Adipocyte (in vitro differentiated cells): ENCODE measurements around the gene OR4K5.

Experiments used
- DNase-seq: peaks from one replicate; pipeline ENCODE4 v3.0.0-alpha.2; 2015; ENCODE audit warnings: low read depth
- H3K27me3 ChIP-seq: replicated peaks from 2 replicates; pipeline ENCODE4 v1.7.0; 2013; ENCODE audit warnings: mild to moderate bottlenecking, low read length, moderate library complexity; ENCODE audit not compliant: control insufficient read depth, insufficient read depth
- H3K36me3 ChIP-seq: 2 replicates; pipeline ENCODE4 v1.7.0; 2013; ENCODE audit warnings: low read length, mild to moderate bottlenecking, moderate library complexity; ENCODE audit not compliant: control insufficient read depth, insufficient read depth, severe bottlenecking
- H3K4me1 ChIP-seq: 2 replicates; pipeline ENCODE4 v1.7.0; 2013; ENCODE audit warnings: mild to moderate bottlenecking, low read length, moderate library complexity; ENCODE audit not compliant: control insufficient read depth, insufficient read depth
- H3K4me3 ChIP-seq: 2 replicates; pipeline ENCODE4 v1.7.0; 2013; ENCODE audit warnings: mild to moderate bottlenecking, low read length, moderate library complexity
- H3K9ac ChIP-seq: 2 replicates; pipeline ENCODE4 v1.7.0; 2013; ENCODE audit warnings: mild to moderate bottlenecking, low read length, moderate library complexity
- H3K9me3 ChIP-seq: 2 replicates; pipeline ENCODE4 v1.7.0; 2013; ENCODE audit warnings: mild to moderate bottlenecking, low read length, moderate library complexity; ENCODE audit not compliant: control insufficient read depth

OR4K5 gene, protein sequence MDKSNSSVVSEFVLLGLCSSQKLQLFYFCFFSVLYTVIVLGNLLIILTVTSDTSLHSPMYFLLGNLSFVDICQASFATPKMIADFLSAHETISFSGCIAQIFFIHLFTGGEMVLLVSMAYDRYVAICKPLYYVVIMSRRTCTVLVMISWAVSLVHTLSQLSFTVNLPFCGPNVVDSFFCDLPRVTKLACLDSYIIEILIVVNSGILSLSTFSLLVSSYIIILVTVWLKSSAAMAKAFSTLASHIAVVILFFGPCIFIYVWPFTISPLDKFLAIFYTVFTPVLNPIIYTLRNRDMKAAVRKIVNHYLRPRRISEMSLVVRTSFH

DNA sequence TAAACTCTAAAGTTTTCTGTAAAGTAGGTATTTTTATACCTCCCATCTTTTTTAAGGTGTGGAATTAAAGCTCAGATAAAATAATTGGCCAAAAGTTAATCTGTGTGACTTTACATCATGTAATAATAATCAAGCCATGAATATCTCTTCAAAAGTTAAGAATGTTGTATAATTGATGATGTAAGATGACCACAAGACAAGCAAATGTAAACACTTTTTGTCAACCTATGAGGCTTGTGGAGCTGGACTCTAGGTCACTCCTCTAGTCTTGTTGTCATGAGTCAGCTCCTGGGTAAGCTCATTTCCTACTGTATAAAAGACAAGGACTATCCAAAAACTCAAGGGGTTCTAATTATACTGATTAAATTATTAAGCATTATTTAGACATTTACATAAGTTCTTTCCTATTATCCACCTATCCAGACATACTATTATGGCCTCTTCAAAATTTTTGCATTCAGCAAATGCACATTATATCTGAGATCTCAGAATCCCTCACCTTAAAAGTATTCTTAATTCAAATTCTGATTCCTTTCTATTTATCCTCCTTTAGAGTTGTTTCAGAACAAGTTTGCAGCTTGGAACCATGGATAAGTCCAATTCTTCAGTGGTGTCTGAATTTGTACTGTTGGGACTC is at the start of gene OR4K5:
OR4K5 (plus strand) TSS at position 587 of the 637 bp plus-strand sequence; CDS start at position 587, 0 bp downstream.
- H3K4me3 ChIP-seq, result no peak within 1 kb of the TSS

DNA sequence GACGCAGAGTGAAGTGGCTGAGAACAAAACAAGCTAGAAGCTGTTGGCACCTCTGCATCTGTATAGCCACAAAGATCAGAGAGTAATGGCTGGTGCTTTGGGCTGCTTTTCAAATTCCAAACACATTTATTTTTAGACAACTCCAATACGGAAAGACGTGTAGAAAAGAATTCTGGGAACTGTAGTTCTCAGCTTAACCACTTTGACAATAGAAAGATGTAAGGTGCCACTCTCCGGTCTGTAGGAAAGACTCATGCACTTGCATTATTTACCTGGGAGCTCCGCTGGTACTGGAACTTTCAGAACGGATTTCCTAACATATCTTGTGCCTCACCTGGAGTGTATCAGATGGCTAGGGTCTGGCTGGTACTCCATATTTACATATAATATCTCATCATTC is 47.2 kb upstream of the OR4K5 start:
- no peak overlapping the region for H3K9ac ChIP-seq
- H3K9me3 ChIP-seq, result no peaks in the 10 kb centered on the region
- H3K4me1 ChIP-seq, result no peaks in the 10 kb centered on the region
- no peaks in the 10 kb centered on the region for H3K36me3 ChIP-seq
- peak overlapping the region; percentile 39 for H3K4me3 ChIP-seq
- DNase-seq, result no peak
- H3K27me3 ChIP-seq, result no peaks in the 10 kb centered on the region

More for the DNA sequence above, at the start of gene OR4K5:
- H3K9me3 ChIP-seq, result no peaks in the 10 kb centered on the region
- no peak for DNase-seq
- no peaks in the 10 kb centered on the region for H3K4me1 ChIP-seq
- no peaks in the 10 kb centered on the region for H3K36me3 ChIP-seq
- H3K9ac ChIP-seq, result no peak within 1 kb of the TSS
- no peaks in the 10 kb centered on the region for H3K27me3 ChIP-seq

DNA sequence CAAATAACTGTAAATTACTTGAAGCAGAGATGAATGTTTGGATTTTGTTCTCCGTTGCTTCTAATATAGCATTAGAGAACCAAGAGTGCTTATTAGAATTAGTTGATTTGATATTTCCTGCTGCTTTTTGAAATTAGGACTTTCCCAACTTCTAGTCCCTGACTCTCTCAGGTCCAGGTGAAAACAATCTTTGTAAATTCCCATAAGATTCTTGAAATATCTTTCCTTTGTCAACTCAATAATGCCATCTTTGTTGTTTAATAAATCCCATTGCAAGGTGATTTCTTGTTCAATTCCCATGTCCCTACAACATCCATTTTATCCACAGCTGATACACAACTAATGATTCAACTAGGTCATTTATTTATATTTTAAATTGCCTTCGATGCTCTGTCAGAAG is 45.6 kb upstream of the OR4K5 start, which contains the start of gene OR4K2:
OR4K2 (plus strand) TSS at position 301 of the 400 bp plus-strand sequence. CDS start 1,126 bp downstream, outside the sequence.
- Histone ChIP-seq H3K36me3 (no peaks in the 10 kb centered on the region), H3K9ac (no peak within 1 kb of the TSS), H3K4me1 (no peaks in the 10 kb centered on the region), H3K9me3 (no peaks in the 10 kb centered on the region), H3K4me3 (no peak within 1 kb of the TSS), H3K27me3 (no peaks in the 10 kb centered on the region)
- no peak for DNase-seq

DNA sequence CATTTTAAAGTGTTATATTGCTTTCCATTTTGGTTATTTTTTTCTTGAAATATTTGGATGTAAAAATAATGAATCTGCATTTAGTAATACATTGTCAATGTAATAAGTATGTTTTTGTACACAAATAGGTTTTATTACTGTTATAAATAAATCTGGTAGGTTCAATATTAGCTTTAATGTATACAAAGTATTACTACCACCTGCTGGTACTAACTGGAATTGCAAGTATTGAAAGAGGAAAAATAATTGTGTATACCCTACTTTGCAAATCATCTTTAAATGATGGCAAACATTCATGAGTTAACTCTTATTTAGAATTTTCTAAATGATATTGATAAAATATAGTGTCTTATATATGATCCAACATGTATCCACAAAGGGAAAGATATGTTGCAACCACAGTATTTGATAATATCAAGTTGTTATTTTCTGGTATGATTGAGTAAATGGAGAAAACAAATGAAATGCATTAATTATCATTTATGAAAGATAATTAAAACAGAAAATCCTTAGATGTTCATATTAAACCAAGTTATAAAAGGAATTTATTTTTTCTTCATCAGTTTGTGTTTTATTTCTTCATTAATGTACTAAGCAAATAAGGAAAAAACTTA is 42.3 kb upstream of the OR4K5 start:
- Histone ChIP-seq H3K9ac (no peak overlapping the region), H3K36me3 (no peaks in the 10 kb centered on the region), H3K9me3 (no peaks in the 10 kb centered on the region), H3K27me3 (peaks cover 4% of the 10 kb centered on the region), H3K4me3 (no peak overlapping the region), H3K4me1 (no peaks in the 10 kb centered on the region)
- no peak for DNase-seq

DNA sequence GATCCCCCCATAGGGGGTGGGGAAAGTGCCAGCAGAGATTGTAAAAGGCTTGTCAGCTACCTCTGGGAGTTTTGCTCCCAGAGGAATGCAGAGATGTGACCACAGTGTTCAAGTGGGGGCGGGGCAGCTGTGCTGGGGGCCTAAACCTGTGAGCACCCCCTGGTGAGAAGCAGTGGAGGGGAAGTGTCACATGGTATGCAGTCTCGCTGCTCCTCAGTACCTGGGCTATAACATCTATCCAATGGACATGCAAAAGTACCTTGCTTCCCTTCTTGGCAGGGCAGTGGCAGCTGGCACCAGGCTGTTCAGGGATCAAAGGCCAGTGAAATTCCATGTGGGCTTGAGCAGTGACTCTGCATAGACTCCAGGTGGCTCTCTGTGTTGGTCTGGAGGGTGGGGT is 25.1 kb upstream of the OR4K5 start:
- peaks cover 34% of the 10 kb centered on the region for H3K9me3 ChIP-seq
- H3K4me3 ChIP-seq, result no peak overlapping the region
- no peaks in the 10 kb centered on the region for H3K27me3 ChIP-seq
- H3K4me1 ChIP-seq, result no peaks in the 10 kb centered on the region
- H3K36me3 ChIP-seq, result no peaks in the 10 kb centered on the region
- no peak overlapping the region for H3K9ac ChIP-seq
- DNase-seq, result no peak

DNA sequence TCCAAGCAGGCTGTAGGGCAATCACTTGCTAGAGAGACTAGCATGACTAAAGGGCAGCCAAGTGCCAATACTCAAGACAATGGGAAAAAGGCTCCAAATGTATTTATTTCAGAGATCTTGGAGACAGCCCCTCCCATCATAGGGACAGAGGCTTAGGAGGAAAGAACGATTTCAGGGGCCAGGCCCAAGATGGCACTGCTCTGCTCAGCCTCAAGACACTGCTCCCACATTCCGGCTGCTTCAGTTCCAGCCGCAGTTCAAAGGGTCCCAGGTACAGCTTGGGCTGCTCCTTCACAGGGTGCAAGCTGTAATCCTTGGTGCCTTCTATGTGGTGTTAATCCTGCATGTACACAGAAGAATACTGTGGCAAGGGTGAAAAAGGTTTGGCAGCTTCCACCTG is 19.4 kb upstream of the OR4K5 start:
- no peak for DNase-seq
- Histone ChIP-seq H3K36me3 (no peaks in the 10 kb centered on the region), H3K4me3 (no peak overlapping the region), H3K9ac (no peak overlapping the region), H3K27me3 (no peaks in the 10 kb centered on the region), H3K4me1 (no peaks in the 10 kb centered on the region), H3K9me3 (no peaks in the 10 kb centered on the region)

DNA sequence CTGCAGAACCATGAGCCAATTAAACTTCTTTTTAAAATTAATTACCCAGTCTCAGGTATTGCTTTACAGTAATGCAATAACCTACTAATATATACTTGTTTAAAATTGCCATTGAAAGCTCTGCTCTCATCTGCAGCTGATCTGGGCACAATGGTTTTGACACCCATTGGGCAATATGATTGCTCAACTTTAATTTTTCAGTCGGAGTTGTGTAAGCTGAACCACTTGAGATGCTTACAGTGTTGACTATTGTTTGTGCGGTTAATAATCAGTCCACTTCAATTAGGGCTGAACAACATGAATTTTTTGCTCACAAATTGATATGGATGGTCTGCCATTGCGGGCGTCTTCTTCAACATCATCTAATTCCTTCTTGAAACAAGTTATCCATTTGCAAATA is 18.0 kb upstream of the OR4K5 start:
- Histone ChIP-seq H3K27me3 (no peaks in the 10 kb centered on the region), H3K36me3 (no peaks in the 10 kb centered on the region), H3K9me3 (no peaks in the 10 kb centered on the region), H3K4me3 (no peak overlapping the region), H3K4me1 (no peaks in the 10 kb centered on the region), H3K9ac (no peak overlapping the region)
- no peak for DNase-seq

DNA sequence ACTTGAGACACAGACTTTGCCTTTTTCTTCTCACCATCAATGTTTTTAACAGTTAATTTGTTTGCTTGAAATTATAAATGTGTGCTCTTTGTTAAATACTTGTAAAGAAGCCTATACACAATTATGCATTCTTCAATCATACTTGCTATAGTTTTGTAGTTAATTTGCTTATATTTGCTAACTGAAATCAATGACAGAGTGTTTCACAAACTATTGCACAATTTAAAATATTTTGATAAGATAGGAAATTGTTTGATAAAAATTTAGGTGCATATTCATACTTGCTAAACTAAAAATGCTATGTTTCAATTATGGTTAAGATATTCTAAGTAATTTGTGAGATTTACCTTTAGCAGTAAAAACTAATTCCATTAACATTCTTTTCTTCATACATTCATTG is 13.7 kb upstream of the OR4K5 start:
- H3K36me3 ChIP-seq, result no peaks in the 10 kb centered on the region
- no peak overlapping the region for H3K9ac ChIP-seq
- H3K4me3 ChIP-seq, result no peak overlapping the region
- no peaks in the 10 kb centered on the region for H3K4me1 ChIP-seq
- H3K27me3 ChIP-seq, result no peaks in the 10 kb centered on the region
- no peak for DNase-seq
- H3K9me3 ChIP-seq, result peaks cover 5% of the 10 kb centered on the region

DNA sequence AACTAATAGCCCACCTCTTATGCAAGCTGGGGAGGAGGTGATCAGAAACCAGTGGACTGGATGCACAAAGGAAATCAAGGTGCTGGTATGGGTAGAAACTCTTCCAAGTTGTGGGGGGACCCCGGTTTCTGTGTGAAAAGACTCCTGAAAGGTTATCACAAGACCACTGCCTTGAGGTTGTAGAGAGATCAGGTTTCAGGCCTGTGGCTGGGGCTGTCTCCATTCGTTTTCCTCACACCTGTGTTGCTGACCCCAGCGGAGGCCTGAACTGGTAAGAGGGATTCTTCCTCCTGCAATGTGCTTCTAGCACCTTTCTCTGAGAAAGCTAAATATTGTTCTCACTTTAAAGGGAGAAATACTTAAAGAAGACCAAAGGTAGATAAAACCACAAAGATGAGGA is 9.3 kb upstream of the OR4K5 start:
- no peaks in the 10 kb centered on the region for H3K36me3 ChIP-seq
- no peak overlapping the region for H3K9ac ChIP-seq
- DNase-seq, result no peak
- H3K9me3 ChIP-seq, result peaks cover 5% of the 10 kb centered on the region
- no peaks in the 10 kb centered on the region for H3K4me1 ChIP-seq
- no peaks in the 10 kb centered on the region for H3K27me3 ChIP-seq
- no peak overlapping the region for H3K4me3 ChIP-seq

DNA sequence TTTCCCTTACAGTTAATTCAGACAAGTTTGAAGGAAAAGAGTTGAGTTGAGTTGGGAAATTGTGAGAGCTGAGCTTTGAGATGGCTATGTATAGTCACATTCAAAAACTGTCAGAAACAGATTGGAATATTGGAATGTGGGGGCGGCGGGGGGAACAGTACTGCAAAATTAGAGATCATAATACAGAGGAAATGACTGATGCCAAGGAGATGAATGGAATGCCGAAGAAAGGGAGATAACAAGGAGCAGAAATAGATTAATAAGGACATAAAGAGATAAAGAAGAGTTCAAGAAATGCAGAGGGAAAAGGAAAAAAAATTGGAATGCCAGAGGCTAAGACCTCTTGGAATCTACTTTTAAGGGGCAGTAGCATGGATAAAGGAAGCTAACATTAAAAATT is 3.2 kb upstream of the OR4K5 start:
- Histone ChIP-seq H3K4me1 (no peaks in the 10 kb centered on the region), H3K9me3 (no peaks in the 10 kb centered on the region), H3K36me3 (no peaks in the 10 kb centered on the region), H3K4me3 (no peak overlapping the region), H3K9ac (no peak overlapping the region), H3K27me3 (no peaks in the 10 kb centered on the region)
- no peak for DNase-seq

DNA sequence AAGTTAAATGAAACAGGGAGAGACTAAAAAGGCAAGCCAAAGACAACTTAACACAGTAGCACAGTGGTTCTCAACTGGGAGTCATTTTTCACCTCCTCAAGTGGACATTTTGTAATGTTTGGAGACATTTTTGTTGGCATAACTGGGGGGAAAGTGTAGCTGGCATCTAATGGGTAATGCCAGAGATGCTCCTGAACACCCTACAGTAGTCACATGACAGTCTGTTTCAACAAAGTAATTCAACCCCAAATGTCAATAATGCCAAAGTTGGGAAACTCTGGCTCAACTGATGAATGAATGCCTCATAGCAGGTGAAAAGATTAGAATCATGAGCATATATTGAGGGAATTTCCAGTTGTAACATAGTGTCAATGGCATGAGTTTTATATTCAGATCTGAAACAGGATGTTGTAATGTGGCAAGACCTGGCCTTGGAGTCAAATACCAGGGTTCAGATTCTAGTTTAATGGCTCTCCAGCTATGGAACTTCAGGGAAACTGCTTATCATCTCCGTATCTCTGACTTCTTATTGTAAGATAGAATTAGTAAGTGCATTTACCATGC is 2.4 kb upstream of the OR4K5 start:
- H3K4me3 ChIP-seq, result no peak overlapping the region
- H3K36me3 ChIP-seq, result no peaks in the 10 kb centered on the region
- H3K9ac ChIP-seq, result no peak overlapping the region
- no peaks in the 10 kb centered on the region for H3K9me3 ChIP-seq
- H3K27me3 ChIP-seq, result no peaks in the 10 kb centered on the region
- no peaks in the 10 kb centered on the region for H3K4me1 ChIP-seq
- DNase-seq, result no peak
